GM19463 (cell line): Measurements from ENCODE around the gene SDC4.

Experiments used
- ATAC-seq: cut with Tn5 transposase; IDR thresholded peaks from one replicate; pipeline ENCODE4 v1.9.1; 2021; ENCODE audit warnings: mild to moderate bottlenecking, moderate library complexity; ENCODE audit not compliant: unreplicated experiment

SDC4 gene

GRCh38 chr20:45347936-45348778, at the start of gene SDC4:
Gene SDC4, minus strand, starts transcription at chr20:45348424. Its CDS starts 40 bp downstream, at chr20:45348384.
- peak; percentile 66 for ATAC-seq

- ATAC-seq: no peak
These were observed 46.8 kb upstream of the SDC4 start for GRCh38 chr20:45395114-45395415.

GRCh38 chr20:45394221-45395113, 46.2 kb upstream of the SDC4 start:
- ATAC-seq: no peak

- no peak for ATAC-seq
These were observed 44.5 kb upstream of the SDC4 start for GRCh38 chr20:45392733-45393132.

- no peak for ATAC-seq
These were observed 43.3 kb upstream of the SDC4 start for GRCh38 chr20:45391559-45391958.

- no peak for ATAC-seq
These were observed 42.7 kb upstream of the SDC4 start for GRCh38 chr20:45390931-45391330.

- no peak for ATAC-seq
These were observed 39.0 kb upstream of the SDC4 start for GRCh38 chr20:45387274-45387673.

- ATAC-seq: no peak
These were observed 30.0 kb upstream of the SDC4 start, which contains the start of gene TP53TG5 for GRCh38 chr20:45378191-45378590. Gene TP53TG5, minus strand, starts transcription at chr20:45378325. Its CDS starts 89 bp downstream, at chr20:45378236.

GRCh38 chr20:45377269-45377668, 29.0 kb upstream of the SDC4 start:
- no peak for ATAC-seq

- ATAC-seq: no peak
These were observed 26.7 kb upstream of the SDC4 start for GRCh38 chr20:45374966-45375365.

GRCh38 chr20:45374101-45374467, 25.9 kb upstream of the SDC4 start:
- no peak for ATAC-seq

- peak; percentile 85 for ATAC-seq
These were observed 25.3 kb upstream of the SDC4 start for GRCh38 chr20:45373353-45374100.

- ATAC-seq: no peak
These were observed 24.6 kb upstream of the SDC4 start for GRCh38 chr20:45372646-45373352.

- no peak for ATAC-seq
These were observed 24.0 kb upstream of the SDC4 start for GRCh38 chr20:45372241-45372640.

- no peak for ATAC-seq
These were observed 22.4 kb upstream of the SDC4 start for GRCh38 chr20:45370571-45371160.

GRCh38 chr20:45368221-45368980, 20.2 kb upstream of the SDC4 start:
- ATAC-seq: peak; percentile 83

- ATAC-seq: no peak
These were observed 18.9 kb upstream of the SDC4 start for GRCh38 chr20:45367126-45367525.

GRCh38 chr20:45366631-45367030, 18.4 kb upstream of the SDC4 start:
- ATAC-seq: no peak

GRCh38 chr20:45366192-45366591, 18.0 kb upstream of the SDC4 start:
- no peak for ATAC-seq
